HepG2 (cell line): ENCODE results near the gene TKFC. TPM values are rescaled to one million over a fixed set of nuclear protein-coding genes. Genes with fewer than 3 reads are reported as not detected.

ENCODE experiments used
- DMAP1 ChIP-seq: IDR thresholded peaks from 2 replicates; pipeline ENCODE4 v1.6.1; 2016
- FOXK1 ChIP-seq: sonication (generic); formaldehyde crosslinking; IDR thresholded peaks from 2 replicates; pipeline ENCODE4 v1.4.0; 2020; ENCODE audit warnings: low read depth, missing genetic modification reagents, borderline replicate concordance
- HOXA9 ChIP-seq: sonication (generic); formaldehyde crosslinking; IDR thresholded peaks from 2 replicates; pipeline ENCODE4 v1.8.1; 2022; ENCODE audit warnings: missing genetic modification reagents, mild to moderate bottlenecking, moderate library complexity, borderline replicate concordance
- MAFK ChIP-seq, 2 experiments: IDR thresholded peaks in 1 of 2; conservative IDR thresholded peaks in 1 of 2; 2 replicates each; pipeline ENCODE4 v1.6.1; 2011; ENCODE audit warnings: improper control_type of control experiment in 2 of 2, low read length in 2 of 2
- SMC3 ChIP-seq: IDR thresholded peaks from 2 replicates; pipeline ENCODE4 v1.6.1; 2011; ENCODE audit warnings: low read length, improper control_type of control experiment
- SMYD3 ChIP-seq: sonication (generic); formaldehyde crosslinking; IDR thresholded peaks from 2 replicates; pipeline ENCODE4 v1.8.1; 2023; ENCODE audit warnings: mild to moderate bottlenecking, missing genetic modification reagents
- TBX2 ChIP-seq: sonication (generic); formaldehyde crosslinking; IDR thresholded peaks from 2 replicates; pipeline ENCODE4 v1.5.0; 2020; ENCODE audit warnings: missing genetic modification reagents, mild to moderate bottlenecking, borderline replicate concordance
- ZBTB42 ChIP-seq: sonication (generic); formaldehyde crosslinking; IDR thresholded peaks from 2 replicates; pipeline ENCODE4 v1.5.0; 2020; ENCODE audit warnings: mild to moderate bottlenecking, missing genetic modification reagents
- ZFP90 ChIP-seq: sonication (generic); formaldehyde crosslinking; IDR thresholded peaks from 2 replicates; pipeline ENCODE4 v1.8.0; 2022; ENCODE audit warnings: missing genetic modification reagents, mild to moderate bottlenecking, inconsistent platforms, borderline replicate concordance
- ZNF484 ChIP-seq: sonication (generic); formaldehyde crosslinking; IDR thresholded peaks from 2 replicates; pipeline ENCODE4 v1.5.1; 2020; ENCODE audit warnings: mild to moderate bottlenecking, low read depth, missing genetic modification reagents, borderline replicate concordance
- polyA plus RNA-seq, 8 experiments: library from polyadenylated mRNA; depleted of rRNA in 3 of 8; stranded (reverse) in 7 of 8; unstranded in 1 of 8; fragments of >200 nt; fragmentation: Illumina TruSeq in 4 of 8; extraction: Trizol in 4 of 8; gene quantifications; 2 replicates each; pipeline versions ENCODE4 v1.2.1 to v1.2.3, GENCODE V29; 2011 to 2016; ENCODE audit warnings: low read depth in 4 of 8, missing spikeins in 1 of 8, mixed read lengths in 1 of 8; ENCODE audit not compliant: insufficient read depth in 1 of 8
- total RNA-seq, 5 experiments: library from RNA; depleted of rRNA; stranded (reverse); fragments of >200 nt; fragmentation: Illumina TruSeq; extraction: Trizol; gene quantifications; 2 replicates each; pipeline ENCODE4 v1.2.3, GENCODE V29; 2016; ENCODE audit warnings: low read depth in 1 of 5
- TF ChIP-seq, protein P1 (sequence below): sonication (generic); formaldehyde crosslinking; IDR thresholded peaks from 2 replicates; pipeline ENCODE4 v1.5.0; 2020; ENCODE audit warnings: mild to moderate bottlenecking, missing genetic modification reagents, borderline replicate concordance
- TF ChIP-seq, protein P2 (sequence below): IDR thresholded peaks from 2 replicates; pipeline ENCODE4 v1.6.1; 2016; ENCODE audit warnings: low read depth, missing genetic modification reagents, missing compliant biosample characterization
- TF ChIP-seq, protein P3 (sequence below): sonication (generic); formaldehyde crosslinking; IDR thresholded peaks from 2 replicates; pipeline ENCODE4 v1.4.0; 2020; ENCODE audit warnings: missing genetic modification reagents, borderline replicate concordance

The TKFC gene
- total and polyA plus RNA-seq, 2 of the 13 experiments (the other 11 are each of a cell fraction or from before 2014, with no cell fraction given): 147 to 197 TPM

DNA sequence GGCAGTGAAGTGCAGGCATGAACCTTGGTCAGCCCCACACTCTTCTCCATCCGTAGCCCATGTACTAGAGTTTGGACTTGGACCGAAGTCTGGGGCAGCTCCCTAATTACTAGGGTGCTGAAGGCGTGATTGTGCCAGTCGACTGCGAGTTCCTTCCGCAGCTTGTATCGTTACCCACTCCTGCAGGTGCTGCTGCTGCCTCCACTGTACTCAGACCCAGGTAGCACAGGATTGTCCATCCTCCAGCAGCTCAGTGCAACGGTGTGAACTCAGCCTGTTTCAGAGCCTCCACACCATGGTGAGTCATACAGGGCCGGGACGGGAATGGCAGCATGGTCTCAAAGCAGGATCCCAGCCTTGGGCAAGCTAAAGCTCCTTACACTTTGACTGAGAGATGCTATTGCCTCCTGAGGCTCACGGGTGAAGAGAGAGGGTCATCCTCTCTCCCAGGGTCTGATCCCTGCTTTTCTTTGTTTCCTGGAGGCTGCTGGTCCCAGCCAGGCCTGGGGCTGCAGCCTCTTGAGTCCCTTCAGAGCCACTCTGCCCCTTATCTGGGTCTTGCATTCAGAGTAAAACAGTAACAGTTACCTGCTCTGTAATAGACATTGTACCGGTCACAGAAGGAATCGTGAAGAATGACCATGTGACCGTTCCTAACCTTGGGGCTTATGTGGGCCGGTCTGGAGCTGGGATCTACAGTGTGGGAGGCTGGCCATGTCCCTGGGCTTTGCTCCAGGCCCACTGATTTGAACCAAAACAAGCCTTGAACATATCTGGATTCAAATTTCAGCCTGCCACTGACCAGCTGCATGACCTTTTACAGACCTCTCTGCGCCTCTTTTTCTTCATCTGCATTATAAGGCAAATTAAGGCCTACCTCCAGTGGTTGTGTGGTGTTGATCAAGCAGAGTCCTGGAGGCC, 1.7 kb downstream of the TKFC start (continued):
- TF ChIP-seq, protein P1, sequence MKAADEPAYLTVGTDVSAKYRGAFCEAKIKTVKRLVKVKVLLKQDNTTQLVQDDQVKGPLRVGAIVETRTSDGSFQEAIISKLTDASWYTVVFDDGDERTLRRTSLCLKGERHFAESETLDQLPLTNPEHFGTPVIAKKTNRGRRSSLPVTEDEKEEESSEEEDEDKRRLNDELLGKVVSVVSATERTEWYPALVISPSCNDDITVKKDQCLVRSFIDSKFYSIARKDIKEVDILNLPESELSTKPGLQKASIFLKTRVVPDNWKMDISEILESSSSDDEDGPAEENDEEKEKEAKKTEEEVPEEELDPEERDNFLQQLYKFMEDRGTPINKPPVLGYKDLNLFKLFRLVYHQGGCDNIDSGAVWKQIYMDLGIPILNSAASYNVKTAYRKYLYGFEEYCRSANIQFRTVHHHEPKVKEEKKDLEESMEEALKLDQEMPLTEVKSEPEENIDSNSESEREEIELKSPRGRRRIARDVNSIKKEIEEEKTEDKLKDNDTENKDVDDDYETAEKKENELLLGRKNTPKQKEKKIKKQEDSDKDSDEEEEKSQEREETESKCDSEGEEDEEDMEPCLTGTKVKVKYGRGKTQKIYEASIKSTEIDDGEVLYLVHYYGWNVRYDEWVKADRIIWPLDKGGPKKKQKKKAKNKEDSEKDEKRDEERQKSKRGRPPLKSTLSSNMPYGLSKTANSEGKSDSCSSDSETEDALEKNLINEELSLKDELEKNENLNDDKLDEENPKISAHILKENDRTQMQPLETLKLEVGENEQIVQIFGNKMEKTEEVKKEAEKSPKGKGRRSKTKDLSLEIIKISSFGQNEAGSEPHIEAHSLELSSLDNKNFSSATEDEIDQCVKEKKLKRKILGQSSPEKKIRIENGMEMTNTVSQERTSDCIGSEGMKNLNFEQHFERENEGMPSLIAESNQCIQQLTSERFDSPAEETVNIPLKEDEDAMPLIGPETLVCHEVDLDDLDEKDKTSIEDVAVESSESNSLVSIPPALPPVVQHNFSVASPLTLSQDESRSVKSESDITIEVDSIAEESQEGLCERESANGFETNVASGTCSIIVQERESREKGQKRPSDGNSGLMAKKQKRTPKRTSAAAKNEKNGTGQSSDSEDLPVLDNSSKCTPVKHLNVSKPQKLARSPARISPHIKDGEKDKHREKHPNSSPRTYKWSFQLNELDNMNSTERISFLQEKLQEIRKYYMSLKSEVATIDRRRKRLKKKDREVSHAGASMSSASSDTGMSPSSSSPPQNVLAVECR (CRISPR knock-in tag): peak; percentile 72
- TF ChIP-seq, protein P2, sequence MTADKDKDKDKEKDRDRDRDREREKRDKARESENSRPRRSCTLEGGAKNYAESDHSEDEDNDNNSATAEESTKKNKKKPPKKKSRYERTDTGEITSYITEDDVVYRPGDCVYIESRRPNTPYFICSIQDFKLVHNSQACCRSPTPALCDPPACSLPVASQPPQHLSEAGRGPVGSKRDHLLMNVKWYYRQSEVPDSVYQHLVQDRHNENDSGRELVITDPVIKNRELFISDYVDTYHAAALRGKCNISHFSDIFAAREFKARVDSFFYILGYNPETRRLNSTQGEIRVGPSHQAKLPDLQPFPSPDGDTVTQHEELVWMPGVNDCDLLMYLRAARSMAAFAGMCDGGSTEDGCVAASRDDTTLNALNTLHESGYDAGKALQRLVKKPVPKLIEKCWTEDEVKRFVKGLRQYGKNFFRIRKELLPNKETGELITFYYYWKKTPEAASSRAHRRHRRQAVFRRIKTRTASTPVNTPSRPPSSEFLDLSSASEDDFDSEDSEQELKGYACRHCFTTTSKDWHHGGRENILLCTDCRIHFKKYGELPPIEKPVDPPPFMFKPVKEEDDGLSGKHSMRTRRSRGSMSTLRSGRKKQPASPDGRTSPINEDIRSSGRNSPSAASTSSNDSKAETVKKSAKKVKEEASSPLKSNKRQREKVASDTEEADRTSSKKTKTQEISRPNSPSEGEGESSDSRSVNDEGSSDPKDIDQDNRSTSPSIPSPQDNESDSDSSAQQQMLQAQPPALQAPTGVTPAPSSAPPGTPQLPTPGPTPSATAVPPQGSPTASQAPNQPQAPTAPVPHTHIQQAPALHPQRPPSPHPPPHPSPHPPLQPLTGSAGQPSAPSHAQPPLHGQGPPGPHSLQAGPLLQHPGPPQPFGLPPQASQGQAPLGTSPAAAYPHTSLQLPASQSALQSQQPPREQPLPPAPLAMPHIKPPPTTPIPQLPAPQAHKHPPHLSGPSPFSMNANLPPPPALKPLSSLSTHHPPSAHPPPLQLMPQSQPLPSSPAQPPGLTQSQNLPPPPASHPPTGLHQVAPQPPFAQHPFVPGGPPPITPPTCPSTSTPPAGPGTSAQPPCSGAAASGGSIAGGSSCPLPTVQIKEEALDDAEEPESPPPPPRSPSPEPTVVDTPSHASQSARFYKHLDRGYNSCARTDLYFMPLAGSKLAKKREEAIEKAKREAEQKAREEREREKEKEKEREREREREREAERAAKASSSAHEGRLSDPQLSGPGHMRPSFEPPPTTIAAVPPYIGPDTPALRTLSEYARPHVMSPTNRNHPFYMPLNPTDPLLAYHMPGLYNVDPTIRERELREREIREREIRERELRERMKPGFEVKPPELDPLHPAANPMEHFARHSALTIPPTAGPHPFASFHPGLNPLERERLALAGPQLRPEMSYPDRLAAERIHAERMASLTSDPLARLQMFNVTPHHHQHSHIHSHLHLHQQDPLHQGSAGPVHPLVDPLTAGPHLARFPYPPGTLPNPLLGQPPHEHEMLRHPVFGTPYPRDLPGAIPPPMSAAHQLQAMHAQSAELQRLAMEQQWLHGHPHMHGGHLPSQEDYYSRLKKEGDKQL: no peak
- no peak for TF ChIP-seq FOXK1 (CRISPR knock-in tag)
- TF ChIP-seq ZBTB42: 0 out of 2 replicates have a peak, but pooled peaks have one; percentile 4
- no peak for TF ChIP-seq ZNF484 (CRISPR knock-in tag)
- TF ChIP-seq, protein P3, sequence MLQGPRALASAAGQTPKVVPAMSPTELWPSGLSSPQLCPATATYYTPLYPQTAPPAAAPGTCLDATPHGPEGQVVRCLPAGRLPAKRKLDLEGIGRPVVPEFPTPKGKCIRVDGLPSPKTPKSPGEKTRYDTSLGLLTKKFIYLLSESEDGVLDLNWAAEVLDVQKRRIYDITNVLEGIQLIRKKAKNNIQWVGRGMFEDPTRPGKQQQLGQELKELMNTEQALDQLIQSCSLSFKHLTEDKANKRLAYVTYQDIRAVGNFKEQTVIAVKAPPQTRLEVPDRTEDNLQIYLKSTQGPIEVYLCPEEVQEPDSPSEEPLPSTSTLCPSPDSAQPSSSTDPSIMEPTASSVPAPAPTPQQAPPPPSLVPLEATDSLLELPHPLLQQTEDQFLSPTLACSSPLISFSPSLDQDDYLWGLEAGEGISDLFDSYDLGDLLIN (CRISPR knock-in tag): no peak
- TF ChIP-seq TBX2: peak; percentile 81
- no peak for TF ChIP-seq HOXA9 (CRISPR knock-in tag)
- peak; percentile 49; the same call in 1 of the 2 replicates for TF ChIP-seq DMAP1 (CRISPR knock-in tag)
- no peak for TF ChIP-seq ZFP90
- TF ChIP-seq SMYD3 (CRISPR knock-in tag): no peak
- TF ChIP-seq SMC3: 0 out of 2 replicates have a peak, but pooled peaks have one; percentile 11
- no peak for TF ChIP-seq MAFK (conservative IDR thresholded peaks at IDR 0.05 in 1 of 2, IDR thresholded peaks at IDR 0.05 in 1 of 2; ENCODE audit: low read length in 2 of 2)
